Spinal cord (tissue), 10 donors: ENCODE measurements around the gene ZNF440. TPM values are rescaled to one million over a fixed set of nuclear protein-coding genes. Genes with fewer than 3 reads are reported as not detected.

Experiments used
- DNase-seq, 6 donors: peaks; one replicate each; pipeline versions ENCODE4 v3.0.0 to v3.0.0-alpha.2; 2013 to 2015; ENCODE audit warnings: low spot score in 6 of 6, low read depth in 4 of 6
- H3K27ac ChIP-seq: one replicate; pipeline ENCODE4 v1.5.1; 2013; ENCODE audit warnings: low read depth, low read length, control low read depth
- H3K27me3 ChIP-seq: one replicate; pipeline ENCODE4 v1.6.1; 2013; ENCODE audit warnings: low read length; ENCODE audit not compliant: control insufficient read depth, insufficient read depth
- H3K36me3 ChIP-seq: one replicate; pipeline ENCODE4 v1.6.1; 2013; ENCODE audit warnings: low read length; ENCODE audit not compliant: control insufficient read depth, insufficient read depth
- H3K4me1 ChIP-seq: one replicate; pipeline ENCODE4 v1.6.1; 2013; ENCODE audit warnings: low read length; ENCODE audit not compliant: control insufficient read depth, insufficient read depth
- H3K4me3 ChIP-seq: one replicate; pipeline ENCODE4 v1.5.1; 2013; ENCODE audit warnings: low read depth, low read length, control low read depth
- H3K9me3 ChIP-seq: one replicate; pipeline ENCODE4 v1.6.1; 2013; ENCODE audit warnings: low read length; ENCODE audit not compliant: control insufficient read depth, insufficient read depth
- WGBS: methylation state at CpG from one replicate; pipeline ENCODE4 v1.1.5; 2013; ENCODE audit warnings: missing lambda C conversion rate; ENCODE audit not compliant: insufficient coverage; 5-methylcytosine and 5-hydroxymethylcytosine counted together
- polyA plus RNA-seq, 2 donors: library from polyadenylated mRNA; unstranded; fragments of 120-200 nt; gene quantifications; one replicate each; pipeline ENCODE4 v1.2.1, GENCODE V29; 2013; ENCODE audit not compliant: insufficient read length in 2 of 2
- total RNA-seq, 2 donors: library from RNA; depleted of rRNA in 1 of 2; stranded (reverse); fragments of 120-200 nt in 1 of 2; fragments of >200 nt in 1 of 2; gene quantifications; one replicate each; pipeline versions ENCODE4 v1.2.3 to v1.2.4, GENCODE V29; 2013 to 2014
- donor health status: healthy.

The ZNF440 gene
- total and polyA plus RNA-seq, 4 donors = 13.1 to 22.6 (median 20.8) TPM

- DNase-seq = no peak
- Histone ChIP-seq H3K27me3 (no peaks in the 10 kb centered on the region), H3K9me3 (peaks cover 17% of the 10 kb centered on the region), H3K27ac (no peak overlapping the region), H3K4me3 (no peak overlapping the region), H3K36me3 (peaks cover 30% of the 10 kb centered on the region), H3K4me1 (no peaks in the 10 kb centered on the region)
- WGBS = no CpG with 5 or more reads among the region's 1 CpG
These were observed 30.3 kb upstream of the ZNF440 start for GRCh38 chr19:11783767-11784166.

- Histone ChIP-seq H3K36me3 (peaks cover 24% of the 10 kb centered on the region), H3K9me3 (peaks cover 17% of the 10 kb centered on the region), H3K27ac (no peak overlapping the region), H3K27me3 (no peaks in the 10 kb centered on the region), H3K4me1 (no peaks in the 10 kb centered on the region), H3K4me3 (no peak overlapping the region)
- WGBS = 100% methylated on average over 1 of the region's 3 CpGs
- DNase-seq = no peak
These were observed 29.7 kb upstream of the ZNF440 start for GRCh38 chr19:11784356-11784755.

- Histone ChIP-seq H3K4me1 (no peaks in the 10 kb centered on the region), H3K27me3 (no peaks in the 10 kb centered on the region), H3K36me3 (peaks cover 2% of the 10 kb centered on the region), H3K4me3 (no peak overlapping the region), H3K9me3 (peaks cover 2% of the 10 kb centered on the region), H3K27ac (no peak overlapping the region)
- no peak for DNase-seq
- WGBS = 90% methylated on average over 3 of the region's 3 CpGs
These were observed 26.5 kb upstream of the ZNF440 start for GRCh38 chr19:11787536-11787935.

- H3K36me3 ChIP-seq = no peaks in the 10 kb centered on the region
- H3K4me3 ChIP-seq = no peak overlapping the region
- no peak overlapping the region for H3K27ac ChIP-seq
- no peak for DNase-seq
- H3K4me1 ChIP-seq = peaks cover 9% of the 10 kb centered on the region
- no peaks in the 10 kb centered on the region for H3K27me3 ChIP-seq
- H3K9me3 ChIP-seq = no peaks in the 10 kb centered on the region
These were observed 21.1 kb upstream of the ZNF440 start for GRCh38 chr19:11792942-11793341.

- peak overlapping the region; percentile 94 for H3K27ac ChIP-seq
- no peaks in the 10 kb centered on the region for H3K27me3 ChIP-seq
- H3K4me3 ChIP-seq = peak overlapping the region; percentile 5
- 7% methylated on average over 7 of the region's 8 CpGs for WGBS
- no peaks in the 10 kb centered on the region for H3K9me3 ChIP-seq
- H3K36me3 ChIP-seq = no peaks in the 10 kb centered on the region
- DNase-seq = peak; percentile 44 to 94 (median 70)
- peaks cover 18% of the 10 kb centered on the region for H3K4me1 ChIP-seq
These were observed 16.6 kb upstream of the ZNF440 start for GRCh38 chr19:11797491-11797890.

GRCh38 chr19:11798391-11799330 lies 15.4 kb upstream of the ZNF440 start, which contains the start of gene ZNF491:
ZNF491 (plus strand) TSS chr19:11798523; CDS start chr19:11805954, 7,431 bp downstream.
- peaks cover 18% of the 10 kb centered on the region for H3K4me1 ChIP-seq
- H3K9me3 ChIP-seq = no peaks in the 10 kb centered on the region
- H3K27me3 ChIP-seq = no peaks in the 10 kb centered on the region
- DNase-seq = peak; percentile 81 to 97 (median 87)
- H3K36me3 ChIP-seq = no peaks in the 10 kb centered on the region
- H3K4me3 ChIP-seq = peak within 1 kb of the TSS; percentile 80
- peak within 1 kb of the TSS; percentile 94 for H3K27ac ChIP-seq
- WGBS = 0% methylated on average over 56 of the region's 56 CpGs

- H3K36me3 ChIP-seq = peaks cover 19% of the 10 kb centered on the region
- 94% methylated on average over 4 of the region's 11 CpGs for WGBS
- no peak overlapping the region for H3K27ac ChIP-seq
- H3K9me3 ChIP-seq = peaks cover 17% of the 10 kb centered on the region
- no peak overlapping the region for H3K4me3 ChIP-seq
- DNase-seq = no peak
- H3K27me3 ChIP-seq = no peaks in the 10 kb centered on the region
- no peaks in the 10 kb centered on the region for H3K4me1 ChIP-seq
These were observed 7.5 kb upstream of the ZNF440 start for GRCh38 chr19:11806354-11807098.

- DNase-seq = no peak
- Histone ChIP-seq H3K9me3 (peaks cover 17% of the 10 kb centered on the region), H3K27me3 (no peaks in the 10 kb centered on the region), H3K36me3 (peaks cover 19% of the 10 kb centered on the region), H3K27ac (no peak overlapping the region), H3K4me3 (no peak overlapping the region), H3K4me1 (no peaks in the 10 kb centered on the region)
- no CpG with 5 or more reads among the region's 2 CpGs for WGBS
These were observed 7.0 kb upstream of the ZNF440 start for GRCh38 chr19:11807099-11807380.

- Histone ChIP-seq H3K27ac (peak overlapping the region; percentile 92), H3K9me3 (no peaks in the 10 kb centered on the region), H3K4me3 (peak overlapping the region; percentile 84), H3K36me3 (peaks cover 5% of the 10 kb centered on the region), H3K27me3 (no peaks in the 10 kb centered on the region), H3K4me1 (peaks cover 16% of the 10 kb centered on the region)
- no peak for DNase-seq
- 3% methylated on average over 6 of the region's 6 CpGs for WGBS
These were observed 407 bp upstream of the ZNF440 start for GRCh38 chr19:11813703-11814028.

- 0% methylated on average over 7 of the region's 13 CpGs for WGBS
- H3K27ac ChIP-seq = peak overlapping the region; percentile 92
- peak in 3 of 6 donors; percentile 7 to 59 (median 11) for DNase-seq
These were observed 595 bp downstream of the ZNF440 start for GRCh38 chr19:11814700-11815035.

More at GRCh38 chr19:11814700-11815035, 595 bp downstream of the ZNF440 start:
- Histone ChIP-seq H3K36me3 (peaks cover 10% of the 10 kb centered on the region), H3K4me1 (peaks cover 16% of the 10 kb centered on the region), H3K27me3 (no peaks in the 10 kb centered on the region), H3K4me3 (peak overlapping the region; percentile 84), H3K9me3 (no peaks in the 10 kb centered on the region)
